CD4-positive, alpha-beta T cell treated with Interleukin-1 beta for 1 hour (primary cell): Measurements from ENCODE around the gene MACIR.

Experiments
- DNase-seq, 2 donors: peaks; one replicate each; pipeline ENCODE4 v3.0.0-alpha.2; 2020 to 2022

Gene MACIR

GRCh38 chr5:103293719-103294118 lies 35.2 kb downstream of the MACIR start:
- DNase-seq: no peak

GRCh38 chr5:103294906-103295305 lies 36.3 kb downstream of the MACIR start:
- DNase-seq: no peak

GRCh38 chr5:103295424-103295823 lies 36.9 kb downstream of the MACIR start:
- DNase-seq: no peak

- no peak for DNase-seq
These were observed 37.3 kb downstream of the MACIR start for GRCh38 chr5:103295871-103296270.

GRCh38 chr5:103298117-103298516 lies 39.6 kb downstream of the MACIR start:
- no peak for DNase-seq

GRCh38 chr5:103298607-103299188 lies 40.1 kb downstream of the MACIR start:
- DNase-seq: no peak

GRCh38 chr5:103305809-103306208 lies 47.2 kb downstream of the MACIR start:
- no peak for DNase-seq

- no peak for DNase-seq
These were observed 48.9 kb downstream of the MACIR start for GRCh38 chr5:103307470-103307869.

GRCh38 chr5:103308774-103309173 lies 50.2 kb downstream of the MACIR start:
- no peak for DNase-seq

GRCh38 chr5:103313056-103313455 lies 54.5 kb downstream of the MACIR start:
- no peak for DNase-seq

- no peak for DNase-seq
These were observed 56.9 kb downstream of the MACIR start for GRCh38 chr5:103315455-103315854.

- no peak for DNase-seq
These were observed 68.9 kb downstream of the MACIR start for GRCh38 chr5:103327451-103327850.

GRCh38 chr5:103327893-103328292 lies 69.3 kb downstream of the MACIR start:
- DNase-seq: no peak
